Mesendoderm (in vitro differentiated cells): Measurements from ENCODE around the gene MZT2A.
"Not testable (repeated sequence)": the region's sequence is repeated elsewhere in the genome, so short reads cannot be mapped to it uniquely, and the experiment has no call there.

Experiments
- DNase-seq: peaks from one replicate; pipeline ENCODE4 v3.0.0; 2013
- H2AK5ac ChIP-seq: 2 replicates; pipeline ENCODE4 v1.6.1; 2013; ENCODE audit warnings: low read length, inconsistent platforms
- H2BK120ac ChIP-seq: 2 replicates; pipeline ENCODE4 v1.6.1; 2013; ENCODE audit warnings: low read depth, mild to moderate bottlenecking, low read length, moderate library complexity, mixed read lengths
- H2BK15ac ChIP-seq: replicated peaks from 2 replicates; pipeline ENCODE4 v1.6.1; 2013; ENCODE audit warnings: low read depth, mild to moderate bottlenecking, moderate library complexity
- H2BK5ac ChIP-seq: 2 replicates; pipeline ENCODE4 v1.6.1; 2013; ENCODE audit warnings: low read length, inconsistent platforms
- H3K18ac ChIP-seq: 2 replicates; pipeline ENCODE4 v1.6.1; 2013; ENCODE audit warnings: mild to moderate bottlenecking, low read length, mixed read lengths
- H3K23ac ChIP-seq: one replicate; pipeline ENCODE4 v1.6.1; 2013; ENCODE audit warnings: low read length
- H3K27ac ChIP-seq: 2 replicates; pipeline ENCODE4 v1.5.1; 2013; ENCODE audit warnings: low read depth, mild to moderate bottlenecking, inconsistent platforms, low read length, moderate library complexity
- H3K27me3 ChIP-seq: 2 replicates; pipeline ENCODE4 v1.6.1; 2013; ENCODE audit warnings: low read length, control low read depth, mild to moderate bottlenecking, inconsistent platforms; ENCODE audit not compliant: insufficient read depth, poor library complexity
- H3K36me3 ChIP-seq: 2 replicates; pipeline ENCODE4 v1.6.1; 2013; ENCODE audit warnings: low read length, inconsistent platforms; ENCODE audit not compliant: control insufficient read depth, insufficient read depth
- H3K4ac ChIP-seq: one replicate; pipeline ENCODE4 v1.6.1; 2013; ENCODE audit warnings: low read depth, mild to moderate bottlenecking, low read length, moderate library complexity
- H3K4me1 ChIP-seq: 2 replicates; pipeline ENCODE4 v1.6.1; 2013; ENCODE audit warnings: low read depth, low read length, inconsistent platforms; ENCODE audit not compliant: control insufficient read depth
- H3K4me2 ChIP-seq: 2 replicates; pipeline ENCODE4 v1.6.1; 2013; ENCODE audit warnings: low read length
- H3K4me3 ChIP-seq: 2 replicates; pipeline ENCODE4 v1.5.1; 2013; ENCODE audit warnings: mild to moderate bottlenecking, low read length
- H3K56ac ChIP-seq: one replicate; pipeline ENCODE4 v1.6.1; 2013; ENCODE audit warnings: low read length
- H3K79me1 ChIP-seq: 2 replicates; pipeline ENCODE4 v1.6.1; 2013; ENCODE audit warnings: low read length, inconsistent platforms
- H3K79me2 ChIP-seq: 2 replicates; pipeline ENCODE4 v1.6.1; 2013; ENCODE audit warnings: mild to moderate bottlenecking, low read length; ENCODE audit not compliant: control insufficient read depth, insufficient read depth
- H3K9ac ChIP-seq: 2 replicates; pipeline ENCODE4 v1.6.1; 2013; ENCODE audit warnings: low read length, inconsistent platforms
- H4K5ac ChIP-seq: one replicate; pipeline ENCODE4 v1.6.1; 2013; ENCODE audit warnings: low read length
- H4K8ac ChIP-seq: one replicate; pipeline ENCODE4 v1.6.1; 2013; ENCODE audit warnings: low read depth, mild to moderate bottlenecking, control low read depth, low read length, moderate library complexity
- WGBS: extraction: QIAGEN DNeasy Blood & Tissue Kit; methylation state at CpG from one replicate; pipeline ENCODE4 v1.1.7; 2013; ENCODE audit warnings: low lambda C conversion rate, missing lambda C conversion rate; ENCODE audit not compliant: insufficient coverage; ENCODE audit errors: extremely low coverage; 5-methylcytosine and 5-hydroxymethylcytosine counted together

The MZT2A gene

DNA sequence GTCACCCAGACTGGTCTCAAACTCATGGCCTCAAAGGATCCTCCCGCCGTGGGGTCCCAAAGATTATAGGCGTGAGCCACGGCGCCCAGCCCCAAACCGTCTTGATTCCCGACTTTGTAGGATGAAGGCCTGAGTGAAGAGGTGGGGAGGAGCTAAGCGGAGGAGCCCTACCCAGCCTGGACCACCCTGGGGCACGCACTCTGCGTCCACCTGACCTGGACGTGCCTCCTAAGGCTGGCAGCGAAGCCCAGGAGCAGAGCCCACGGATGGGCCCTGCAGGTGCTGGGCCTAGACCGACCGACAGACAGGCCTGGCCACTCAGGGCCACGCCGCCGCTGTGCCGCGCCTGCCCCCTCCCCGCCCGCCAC is 744 bp downstream of the MZT2A start:
- DNase-seq, H3K27ac ChIP-seq, H3K79me1 ChIP-seq, H2BK15ac ChIP-seq, H4K8ac ChIP-seq, H3K18ac ChIP-seq, H3K4me1 ChIP-seq, H3K4ac ChIP-seq, H2BK5ac ChIP-seq, H2BK120ac ChIP-seq, H3K23ac ChIP-seq, H2AK5ac ChIP-seq, H4K5ac ChIP-seq, H3K36me3 ChIP-seq, H3K27me3 ChIP-seq: not testable (repeated sequence)
- Histone ChIP-seq H3K9ac (peak overlapping the region; percentile 71), H3K56ac (peak overlapping the region; percentile 80), H3K4me2 (peak overlapping the region; percentile 33), H3K4me3 (peak overlapping the region; percentile 38), H3K79me2 (peaks cover 51% of the 10 kb centered on the region)
- no CpG with 5 or more reads among the region's 22 CpGs for WGBS

DNA sequence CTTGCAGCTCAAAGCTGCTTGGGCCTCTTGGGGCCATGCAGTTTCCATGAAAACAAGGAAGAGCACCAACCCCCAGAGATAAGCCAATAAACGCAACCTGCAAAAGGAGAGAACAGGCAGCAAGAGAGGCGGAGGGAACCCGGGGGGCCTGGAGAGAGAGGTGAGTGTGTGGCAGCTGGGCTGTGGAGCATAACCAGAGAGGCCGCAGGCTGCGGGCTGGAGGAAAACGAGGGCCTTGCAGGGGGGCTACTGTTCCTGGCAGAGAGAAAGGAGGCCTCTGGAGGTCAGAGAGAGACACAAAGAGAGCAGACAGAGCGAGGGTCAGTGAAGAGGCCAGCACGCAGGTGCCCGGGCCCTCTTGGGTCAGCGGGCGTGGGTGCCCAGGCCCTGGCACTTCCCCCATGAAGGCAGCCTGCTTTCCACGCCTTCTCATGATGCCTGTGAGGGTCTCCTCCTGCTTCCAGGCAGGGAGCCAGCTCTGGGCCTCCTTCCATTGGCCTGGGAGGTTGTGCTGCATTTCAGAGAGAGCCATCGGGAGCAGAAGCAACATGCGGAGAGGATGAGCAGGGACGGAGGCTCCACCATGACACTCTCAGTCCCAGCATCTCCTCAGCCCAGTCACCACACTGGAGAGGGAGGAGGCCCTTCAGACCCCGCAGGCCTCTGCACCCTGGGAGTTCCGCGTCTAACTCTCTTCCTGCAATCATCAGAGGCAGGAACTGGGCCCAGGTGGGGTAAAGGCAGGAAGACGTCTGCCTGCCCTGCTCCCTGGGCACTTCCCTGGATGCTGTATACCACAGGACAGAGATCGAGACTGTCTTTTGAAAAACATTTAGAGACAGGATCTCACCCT is 1.4 kb downstream of the MZT2A start:
- H3K4me2 ChIP-seq = peak overlapping the region; percentile 33
- H2AK5ac ChIP-seq, H3K36me3 ChIP-seq, H3K18ac ChIP-seq, H4K8ac ChIP-seq, H3K23ac ChIP-seq, H2BK120ac ChIP-seq, H3K27ac ChIP-seq, H3K4me1 ChIP-seq, H3K4ac ChIP-seq, H2BK15ac ChIP-seq, H4K5ac ChIP-seq, H2BK5ac ChIP-seq, H3K79me1 ChIP-seq, H3K27me3 ChIP-seq: not testable (repeated sequence)
- peak overlapping the region; percentile 80 for H3K56ac ChIP-seq
- no CpG with 5 or more reads among the region's 20 CpGs for WGBS
- H3K79me2 ChIP-seq = peaks cover 45% of the 10 kb centered on the region
- H3K9ac ChIP-seq = peak overlapping the region; percentile 71
- DNase-seq = peak; percentile 12
- peak overlapping the region; percentile 38 for H3K4me3 ChIP-seq

DNA sequence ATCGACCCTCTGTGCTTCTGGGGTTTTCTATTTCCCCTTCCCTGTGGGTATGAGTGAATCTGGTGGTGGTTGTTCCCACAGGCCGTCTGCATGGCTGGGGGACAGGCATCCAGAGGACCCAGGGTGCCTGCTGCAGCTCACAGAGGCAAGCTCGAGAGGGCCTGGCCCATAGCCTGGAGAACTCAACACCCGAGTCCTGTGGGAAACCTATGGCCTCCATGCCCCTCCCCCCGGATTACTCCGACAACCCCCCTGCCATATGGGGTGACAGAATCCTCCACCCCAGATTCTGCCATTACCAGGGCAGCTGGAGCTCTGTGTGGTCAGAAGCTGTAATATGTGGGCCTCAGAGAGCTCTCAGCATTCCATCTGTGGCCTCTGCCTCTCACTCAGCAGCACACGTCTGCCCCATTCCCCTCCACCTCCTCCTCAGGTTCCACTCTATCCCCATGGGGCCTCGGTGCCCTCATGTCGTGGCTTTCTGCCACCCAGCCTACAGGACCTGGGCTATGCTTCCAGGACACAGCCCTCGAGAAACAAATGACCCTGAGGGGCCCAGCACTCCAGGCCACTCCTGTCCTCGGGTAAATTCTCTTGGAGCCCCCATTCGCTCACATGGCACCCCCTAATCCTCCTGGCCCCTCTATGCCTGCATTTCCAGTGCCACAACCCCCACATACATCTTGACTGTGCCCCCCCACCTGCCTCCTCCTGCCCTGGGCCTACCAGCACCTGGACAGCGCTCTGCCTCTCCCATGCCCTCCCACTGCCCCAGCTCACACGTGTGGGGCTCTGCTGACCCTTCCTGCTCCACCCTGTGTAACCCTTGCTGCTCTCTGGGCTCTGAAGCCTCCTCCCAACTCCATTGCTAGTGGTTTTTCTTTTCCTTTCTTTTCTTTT is 3.6 kb downstream of the MZT2A start:
- Histone ChIP-seq H2BK5ac (no peak overlapping the region), H3K4ac (no peak overlapping the region), H3K9ac (no peak overlapping the region), H4K8ac (no peak overlapping the region), H3K36me3 (peaks cover 4% of the 10 kb centered on the region), H3K18ac (no peak overlapping the region), H3K23ac (no peak overlapping the region), H3K4me2 (no peak overlapping the region), H3K4me1 (peaks cover 3% of the 10 kb centered on the region), H3K56ac (no peak overlapping the region), H2BK120ac (no peak overlapping the region), H3K4me3 (no peak overlapping the region), H3K27me3 (no peaks in the 10 kb centered on the region), H2BK15ac (no peak overlapping the region), H3K79me2 (peaks cover 22% of the 10 kb centered on the region), H3K27ac (no peak overlapping the region), H4K5ac (no peak overlapping the region), H2AK5ac (no peak overlapping the region), H3K79me1 (peaks cover 7% of the 10 kb centered on the region)
- no CpG with 5 or more reads among the region's 14 CpGs for WGBS
- DNase-seq = no peak

DNA sequence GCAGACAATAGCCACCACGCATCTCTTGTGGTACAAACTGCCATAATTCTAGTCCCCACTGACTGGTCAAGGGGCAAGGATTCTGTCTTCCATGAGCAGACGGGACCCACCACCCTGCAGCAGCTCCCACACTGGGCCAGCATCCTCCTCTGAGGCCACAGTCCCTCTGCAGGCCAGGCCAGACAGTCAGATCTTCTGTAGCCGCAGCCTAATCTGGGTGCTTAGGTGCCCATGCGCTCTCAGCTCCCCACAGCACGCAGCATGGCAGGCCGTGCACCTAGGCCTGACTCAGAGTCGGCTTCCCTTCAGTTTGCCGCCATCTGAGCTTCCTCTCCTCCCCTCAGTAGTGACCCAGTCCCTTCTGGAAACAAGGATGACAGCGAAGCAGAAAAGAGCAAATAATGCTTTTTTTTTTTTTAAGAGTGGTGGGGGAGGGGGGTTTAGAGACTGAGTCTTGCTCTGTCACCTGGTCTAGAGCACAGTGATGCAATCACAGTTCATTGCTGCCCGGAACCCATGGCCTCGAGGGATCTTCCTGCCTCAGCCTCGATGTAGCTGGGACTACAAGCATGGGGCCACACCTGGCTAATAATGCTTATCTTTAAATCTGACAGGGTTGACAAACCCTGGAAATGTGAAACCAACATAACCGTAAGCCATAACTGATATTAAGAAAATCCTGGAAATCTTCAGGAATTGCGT is 5.8 kb downstream of the MZT2A start:
- not testable (repeated sequence) for H3K9ac ChIP-seq, H2AK5ac ChIP-seq, H4K8ac ChIP-seq, H3K36me3 ChIP-seq, H2BK5ac ChIP-seq, H2BK120ac ChIP-seq, H3K79me1 ChIP-seq, H3K4ac ChIP-seq, H3K4me1 ChIP-seq, H3K56ac ChIP-seq, H2BK15ac ChIP-seq, H3K4me3 ChIP-seq, H3K27me3 ChIP-seq, H3K4me2 ChIP-seq, H3K18ac ChIP-seq, H4K5ac ChIP-seq, H3K27ac ChIP-seq, H3K23ac ChIP-seq
- peaks cover 17% of the 10 kb centered on the region for H3K79me2 ChIP-seq
- DNase-seq = peak; percentile 22
- no CpG with 5 or more reads among the region's 14 CpGs for WGBS

DNA sequence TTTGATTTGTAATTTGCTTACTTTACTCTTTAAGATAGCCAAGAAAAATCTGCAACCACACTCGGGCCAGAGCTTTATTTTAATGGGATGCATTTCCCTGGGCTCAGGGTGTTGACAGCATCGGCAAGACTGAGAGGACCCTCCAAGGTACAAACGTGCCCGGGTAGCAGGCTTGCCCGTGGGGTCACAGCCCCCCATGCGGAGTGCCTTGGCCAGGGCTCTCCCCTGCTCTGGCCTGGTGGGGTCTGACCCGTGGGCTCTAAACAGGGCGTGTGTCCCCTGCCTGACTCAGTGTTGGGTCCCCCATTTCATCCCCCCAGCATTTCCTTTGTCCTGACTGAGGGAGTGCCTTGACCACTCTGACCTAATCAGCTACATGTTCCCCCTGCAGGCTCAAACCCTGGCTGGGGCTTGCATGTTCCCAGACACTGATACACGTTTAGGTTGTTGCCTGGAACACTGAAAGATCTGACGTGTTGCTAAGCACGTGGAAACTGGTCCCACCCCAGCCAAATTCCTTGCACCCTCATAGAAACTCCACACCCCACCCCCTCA is 7.2 kb downstream of the MZT2A start:
- not testable (repeated sequence) for H3K23ac ChIP-seq, H3K27ac ChIP-seq, H3K27me3 ChIP-seq, H3K56ac ChIP-seq, H4K8ac ChIP-seq, H2BK15ac ChIP-seq, H3K4me2 ChIP-seq, H3K36me3 ChIP-seq, H3K18ac ChIP-seq, H2BK120ac ChIP-seq, H2AK5ac ChIP-seq, H3K4me3 ChIP-seq, H3K4ac ChIP-seq, H3K79me1 ChIP-seq, H3K9ac ChIP-seq, H3K4me1 ChIP-seq, DNase-seq, H4K5ac ChIP-seq, H3K79me2 ChIP-seq, H2BK5ac ChIP-seq
- WGBS = no CpG with 5 or more reads among the region's 11 CpGs
